CD4-positive, alpha-beta T cell (primary cell): ENCODE results near the gene CTBP1. TPM values are rescaled to one million over a fixed set of nuclear protein-coding genes. Genes with fewer than 3 reads are reported as not detected.

Experiments used
- ATAC-seq: fragments of 200-7000 bp; cut with Tn5 transposase; one replicate; pipeline ENCODE4 v1.10.0; 2022; ENCODE audit warnings: mild to moderate bottlenecking; ENCODE audit not compliant: poor library complexity
- CTCF ChIA-PET: fragments of 350-600 bp; sonication (Branson Sonifier 250); formaldehyde crosslinking; loops from one replicate; lab custom pipeline; 2021; ENCODE audit warnings: antibody characterized with exemption, inconsistent platforms; lab: Charles Lee
- POLR2A ChIA-PET: fragments of 350-600 bp; sonication (Branson Sonifier 250); formaldehyde crosslinking; loops from one replicate; lab custom pipeline; 2021; ENCODE audit warnings: antibody characterized with exemption, inconsistent platforms; lab: Charles Lee
- DNase-seq, 14 experiments: peaks; one replicate each; pipeline ENCODE4 v3.0.0-alpha.2; 2013 to 2020; ENCODE audit warnings: mixed read lengths in 2 of 14
- H3K27ac ChIP-seq, 2 donors: one replicate each; pipeline versions ENCODE4 v1.5.1 to v1.7.0; 2013; ENCODE audit warnings: low read length in 2 of 2, low read depth in 1 of 2, mild to moderate bottlenecking in 1 of 2
- H3K27me3 ChIP-seq, 2 experiments: 1 replicate in 1 of 2; 2 replicates in 1 of 2; pipeline versions ENCODE4 v1.6.1 to v1.7.0; 2013; ENCODE audit warnings: low read length in 2 of 2, control low read depth in 1 of 2, mild to moderate bottlenecking in 1 of 2, moderate library complexity in 1 of 2; ENCODE audit not compliant: insufficient read depth in 2 of 2, control insufficient read depth in 1 of 2
- H3K36me3 ChIP-seq: one replicate; pipeline ENCODE4 v1.6.1; 2013; ENCODE audit warnings: low read length, control low read depth; ENCODE audit not compliant: insufficient read depth
- H3K4me1 ChIP-seq: one replicate; pipeline ENCODE4 v1.6.1; 2013; ENCODE audit warnings: low read length, control low read depth; ENCODE audit not compliant: insufficient read depth
- H3K4me3 ChIP-seq: one replicate; pipeline ENCODE4 v1.5.1; 2013; ENCODE audit warnings: mild to moderate bottlenecking, low read length, moderate library complexity
- H3K9me3 ChIP-seq, 2 experiments: 1 replicate in 1 of 2; 2 replicates in 1 of 2; pipeline versions ENCODE4 v1.6.1 to v1.7.0; 2013; ENCODE audit warnings: low read length in 2 of 2, mild to moderate bottlenecking in 2 of 2, control low read depth in 1 of 2, moderate library complexity in 1 of 2; ENCODE audit not compliant: control insufficient read depth in 1 of 2, insufficient read depth in 1 of 2
- H3K27ac Mint-ChIP-seq: one replicate; pipeline ENCODE4 v1.8.0; 2020; ENCODE audit warnings: mixed read lengths
- H3K27me3 Mint-ChIP-seq: one replicate; pipeline ENCODE4 v1.8.0; 2021; ENCODE audit warnings: mixed read lengths
- H3K36me3 Mint-ChIP-seq: one replicate; pipeline ENCODE4 v1.8.0; 2021; ENCODE audit warnings: low read depth, mixed read lengths
- H3K4me1 Mint-ChIP-seq: one replicate; pipeline ENCODE4 v1.8.0; 2021; ENCODE audit warnings: low read depth, mixed read lengths
- H3K4me3 Mint-ChIP-seq: one replicate; pipeline ENCODE4 v1.8.0; 2020; ENCODE audit warnings: mild to moderate bottlenecking, mixed read lengths
- H3K9me3 Mint-ChIP-seq: one replicate; pipeline ENCODE4 v1.8.0; 2020; ENCODE audit warnings: mixed read lengths
- CTCF ChIP-seq: fragments of 200-600 bp; IDR thresholded peaks from one replicate; pipeline ENCODE4 v1.8.0; 2022; ENCODE audit warnings: antibody characterized with exemption, mild to moderate bottlenecking
- intact Hi-C, 2 experiments: fragments of 100-400 bp; cut with DNase I in 1 of 2; cut with micrococcal nuclease in 1 of 2; formaldehyde crosslinking; loops; one replicate each; pipeline versions ENCODE4 v1.15.1 to v1.9.0; 2023 to 2025; cut with DNase I, micrococcal nuclease
- total RNA-seq, 174 experiments: library from RNA in 2 of 174; stranded (reverse) in 2 of 174; gene quantifications; one replicate each; pipeline ENCODE4 v1.2.3 and lab custom pipeline; 2021 to 2026

The CTBP1 gene
- total RNA-seq, 2 experiments from 2014 or later = 132 to 148 TPM

- POLR2A ChIA-PET = interaction anchor here (6.1 kb wide), 1 partner anchor 20 kb away, joined by 48 read pairs; the partner anchor contains the start of gene CTBP1
- H3K27ac Mint-ChIP-seq = no peak overlapping the region
These were observed 20.3 kb upstream of the CTBP1 start for GRCh38 chr4:1269209-1269608.

GRCh38 chr4:1266881-1267763 is 18.2 kb upstream of the CTBP1 start:
- peak overlapping the region; percentile 38 to 58 for H3K27ac ChIP-seq
- POLR2A ChIA-PET = interaction anchor here (1.1 to 6.1 kb wide), 7 partner anchors 8 to 100 kb away, joined by 3 to 48 read pairs (median 7); partner anchors contain the start of genes CTBP1 and UVSSA
- no peaks in the 10 kb centered on the region for H3K27me3 ChIP-seq
- Mint-ChIP-seq H3K36me3 (no peaks in the 10 kb centered on the region), H3K4me3 (peak overlapping the region; percentile 78), H3K27ac (peak overlapping the region; percentile 94), H3K27me3 (no peaks in the 10 kb centered on the region), H3K4me1 (peaks cover 14% of the 10 kb centered on the region), H3K9me3 (no peaks in the 10 kb centered on the region)
- peaks cover 4% of the 10 kb centered on the region for H3K4me1 ChIP-seq
- H3K9me3 ChIP-seq = peaks cover 0 to 7% of the 10 kb centered on the region in 2 experiments
- intact Hi-C loops = loop anchor here (1.0 to 5.0 kb wide), 4 partner anchors 18 to 100 kb away; partner anchors contain the start of genes CTBP1 (in 2 of the 2), MAEA (in 1 of the 2) and UVSSA (in 1 of the 2)
- DNase-seq = peak in 3 of 14 experiments; percentile 23 to 40 (median 32)
- ATAC-seq = peak; percentile 81
- H3K36me3 ChIP-seq = no peaks in the 10 kb centered on the region
- H3K4me3 ChIP-seq = peak overlapping the region; percentile 51
- CTCF ChIA-PET = interaction anchor here (0.5 to 4.1 kb wide), 17 partner anchors 10 to 136 kb away, joined by 3 to 38 read pairs (median 5); partner anchors contain the start of genes CTBP1 and MAEA
- TF ChIP-seq CTCF = no peak

More at GRCh38 chr4:1269209-1269608, 20.3 kb upstream of the CTBP1 start:
- Histone ChIP-seq H3K27me3 (no peaks in the 10 kb centered on the region), H3K9me3 (peaks cover 0 to 7% of the 10 kb centered on the region in 2 experiments), H3K36me3 (no peaks in the 10 kb centered on the region), H3K4me3 (no peak overlapping the region), H3K4me1 (peaks cover 4% of the 10 kb centered on the region), H3K27ac (no peak overlapping the region)
- ATAC-seq (no peak), DNase-seq (no peak)
- Mint-ChIP-seq H3K4me1 (peaks cover 14% of the 10 kb centered on the region), H3K9me3 (no peaks in the 10 kb centered on the region), H3K4me3 (no peak overlapping the region), H3K36me3 (no peaks in the 10 kb centered on the region), H3K27me3 (no peaks in the 10 kb centered on the region)
- no peak for TF ChIP-seq CTCF
- intact Hi-C loops = loop anchor here in 1 of 2 experiments (5.0 kb wide), 1 partner anchor 78 kb away; the partner anchor contains the start of gene UVSSA
- CTCF ChIA-PET = interaction anchor here (1.1 to 4.1 kb wide), 6 partner anchors 17 to 138 kb away, joined by 3 to 38 read pairs (median 20); partner anchors contain the start of gene CTBP1

- Mint-ChIP-seq H3K27me3 (no peaks in the 10 kb centered on the region), H3K9me3 (no peaks in the 10 kb centered on the region), H3K4me1 (peaks cover 17% of the 10 kb centered on the region), H3K36me3 (no peaks in the 10 kb centered on the region), H3K4me3 (no peak overlapping the region), H3K27ac (no peak overlapping the region)
- intact Hi-C loops = loop anchor here in 1 of 2 experiments (5.0 kb wide), 1 partner anchor 82 kb away; the partner anchor contains the start of gene UVSSA
- no peaks in the 10 kb centered on the region for H3K36me3 ChIP-seq
- H3K4me1 ChIP-seq = peaks cover 8% of the 10 kb centered on the region
- ChIA-PET CTCF (interaction anchor here (4.1 kb wide), 1 partner anchor 98 kb away, joined by 38 read pairs; no protein-coding TSS in a partner anchor), POLR2A (interaction anchor here (6.1 kb wide), 1 partner anchor 16 kb away, joined by 48 read pairs; the partner anchor contains the start of gene CTBP1)
- ATAC-seq (no peak), DNase-seq (no peak)
- H3K4me3 ChIP-seq = no peak overlapping the region
- no peak for TF ChIP-seq CTCF
- H3K27ac ChIP-seq = no peak overlapping the region
- H3K27me3 ChIP-seq = no peaks in the 10 kb centered on the region
- peaks cover 0 to 7% of the 10 kb centered on the region in 2 experiments for H3K9me3 ChIP-seq
These were observed 16.4 kb upstream of the CTBP1 start for GRCh38 chr4:1265351-1265750.
